H1 (cell line): ENCODE measurements around the gene BTBD1. TPM values are rescaled to one million over a fixed set of nuclear protein-coding genes. Genes with fewer than 3 reads are reported as not detected.

Experiments
- CBX8 ChIP-seq: fragments of 300-800, 300-1000 bp; sonication (generic); IDR thresholded peaks from 2 replicates; pipeline ENCODE4 v1.7.1; 2016; ENCODE audit warnings: low read depth, low read length, borderline replicate concordance
- CHD7 ChIP-seq: fragments of 300-600 bp; sonication (generic); IDR thresholded peaks from 2 replicates; pipeline ENCODE4 v1.7.1; 2012; ENCODE audit warnings: low read length, moderate library complexity, mild to moderate bottlenecking, inconsistent platforms; ENCODE audit not compliant: insufficient replicate concordance
- MAX ChIP-seq: IDR thresholded peaks from 2 replicates; pipeline ENCODE4 v1.6.1; 2012; ENCODE audit warnings: inconsistent platforms
- NRF1 ChIP-seq: IDR thresholded peaks from 2 replicates; pipeline ENCODE4 v1.6.1; 2011; ENCODE audit warnings: mild to moderate bottlenecking, low read depth, low read length, improper control_type of control experiment
- PHF8 ChIP-seq: fragments of 200-600 bp; sonication (generic); conservative IDR thresholded peaks from 2 replicates; pipeline ENCODE4 v1.7.1; 2012; ENCODE audit warnings: low read depth, mild to moderate bottlenecking, inconsistent platforms, low read length, moderate library complexity
- RNF2 ChIP-seq: fragments of 200-900, 300-1000 bp; sonication (generic); IDR thresholded peaks from 2 replicates; pipeline ENCODE4 v1.7.1; 2016; ENCODE audit warnings: borderline replicate concordance, low read depth, mild to moderate bottlenecking, antibody characterized with exemption, low read length; ENCODE audit not compliant: poor library complexity, severe bottlenecking; ENCODE audit errors: missing control alignments
- SIN3A ChIP-seq, 2 experiments: IDR thresholded peaks in 1 of 2; conservative IDR thresholded peaks in 1 of 2; 2 replicates each; pipeline ENCODE4 v1.6.1; 2011 to 2012; ENCODE audit warnings: low read length in 2 of 2, improper control_type of control experiment in 1 of 2, low read depth in 1 of 2, mild to moderate bottlenecking in 1 of 2
- TAF7 ChIP-seq: optimal IDR thresholded peaks from 2 replicates; pipeline ENCODE3; 2011; ENCODE audit warnings: low read depth, mild to moderate bottlenecking, inconsistent platforms, low read length, moderate library complexity, borderline replicate concordance
- polyA plus RNA-seq, 7 experiments: library from polyadenylated mRNA; depleted of rRNA in 3 of 7; stranded (reverse) in 5 of 7; unstranded in 2 of 7; fragments of >200 nt in 5 of 7; fragments of 200-250 nt in 2 of 7; gene quantifications; 1 replicate in 5 of 7; 2 replicates in 1 of 7; 4 replicates in 1 of 7; pipeline versions ENCODE4 v1.2.1 to v1.2.3, GENCODE V29; 2011 to 2013; ENCODE audit warnings: missing spikeins in 2 of 7, mixed read lengths in 2 of 7
- total RNA-seq: library from RNA; stranded (reverse); fragmentation: NEBNext Ultra II Directional; extraction: Animal tissue kit (Norgen Biotek cat#: 25700); gene quantifications from 2 replicates; pipeline ENCODE4 v1.2.1, GENCODE V29; 2021

The BTBD1 gene
- total and polyA plus RNA-seq, 2 of the 8 experiments (the other 6 are each of a cell fraction or from before 2014, with no cell fraction given), result 18.6 to 39.5 TPM

DNA sequence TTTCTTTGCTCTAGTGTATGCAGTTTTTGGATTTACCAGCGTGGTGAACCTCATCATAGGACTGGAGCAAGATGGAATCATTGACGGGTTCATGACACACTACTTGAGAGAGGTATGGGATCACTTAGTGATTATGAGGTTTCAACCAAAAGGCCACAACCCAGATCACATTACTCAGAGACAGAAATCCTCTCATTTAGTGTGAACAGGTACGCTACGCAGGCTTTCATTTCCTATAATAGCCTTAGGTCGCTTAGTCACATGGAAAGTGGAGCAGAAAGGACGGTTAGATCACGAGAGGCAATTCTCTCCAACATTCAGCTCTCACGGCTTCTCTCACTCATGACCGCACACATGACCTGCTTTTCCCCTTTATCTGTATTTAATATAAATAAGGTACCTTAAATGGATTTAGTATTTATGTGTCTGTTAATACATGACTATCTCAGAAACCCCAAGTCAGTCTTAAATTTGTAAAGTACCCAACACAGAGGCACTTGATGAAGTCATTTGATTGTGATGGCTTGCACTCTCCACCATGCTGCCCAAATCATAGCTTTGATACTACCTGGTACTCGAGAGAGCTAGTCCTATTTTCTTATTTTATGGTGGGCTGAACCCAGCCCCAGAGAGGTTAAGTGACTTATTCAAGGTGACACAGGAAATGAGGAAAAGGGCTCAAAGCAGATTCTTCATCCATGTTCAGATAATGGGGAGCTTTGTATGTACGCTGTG, 48.9 kb upstream of the BTBD1 start (continued):
- no peak for TF ChIP-seq CHD7
- no peak for TF ChIP-seq NRF1
- no peak for TF ChIP-seq CBX8
- TF ChIP-seq MAX, result no peak
- TF ChIP-seq PHF8, result no peak
- TF ChIP-seq RNF2, result no peak
- no peak for TF ChIP-seq TAF7
- no peak for TF ChIP-seq SIN3A (conservative IDR thresholded peaks at IDR 0.05 in 1 of 2, IDR thresholded peaks at IDR 0.05 in 1 of 2; ENCODE audit: low read depth in 1 of 2, low read length in 2 of 2)
